GM19438 (cell line): ENCODE measurements around the gene LRRC3C.
"Not testable (repeated sequence)": the region's sequence is repeated elsewhere in the genome, so short reads cannot be mapped to it uniquely, and the experiment has no call there.

Experiments used
- ATAC-seq: cut with Tn5 transposase; IDR thresholded peaks from one replicate; pipeline ENCODE4 v1.9.1; 2021; ENCODE audit warnings: low read depth; ENCODE audit not compliant: unreplicated experiment

Gene LRRC3C

GRCh38 chr17:39946551-39947330, 19.2 kb downstream of the LRRC3C start:
- ATAC-seq = no peak

GRCh38 chr17:39948489-39948828, 20.9 kb downstream of the LRRC3C start:
- ATAC-seq = not testable (repeated sequence)

GRCh38 chr17:39949028-39949427, 21.5 kb downstream of the LRRC3C start:
- ATAC-seq = no peak

GRCh38 chr17:39950871-39951348, 23.4 kb downstream of the LRRC3C start:
- ATAC-seq = no peak

GRCh38 chr17:39951924-39952679, 24.6 kb downstream of the LRRC3C start:
- ATAC-seq = no peak

GRCh38 chr17:39952680-39953470, 25.3 kb downstream of the LRRC3C start:
- peak; percentile 76 for ATAC-seq

- ATAC-seq = no peak
These were observed 25.9 kb downstream of the LRRC3C start for GRCh38 chr17:39953471-39953888.

GRCh38 chr17:39954876-39955275, 27.3 kb downstream of the LRRC3C start:
- no peak for ATAC-seq

- ATAC-seq = no peak
These were observed 28.2 kb downstream of the LRRC3C start for GRCh38 chr17:39955726-39956225.

- no peak for ATAC-seq
These were observed 33.1 kb downstream of the LRRC3C start for GRCh38 chr17:39960524-39961041.

- ATAC-seq = no peak
These were observed 35.2 kb downstream of the LRRC3C start, which contains the start of gene GSDMA for GRCh38 chr17:39962642-39963220. Gene GSDMA, plus strand, starts transcription at chr17:39963004. Its CDS starts 2,684 bp downstream, at chr17:39965688.

- no peak for ATAC-seq
These were observed 36.3 kb downstream of the LRRC3C start for GRCh38 chr17:39963829-39964228.

GRCh38 chr17:39965017-39965699, 37.6 kb downstream of the LRRC3C start:
- ATAC-seq = no peak

- ATAC-seq = no peak
These were observed 39.2 kb downstream of the LRRC3C start for GRCh38 chr17:39966771-39967170.

- no peak for ATAC-seq
These were observed 41.2 kb downstream of the LRRC3C start for GRCh38 chr17:39968761-39969160.

- ATAC-seq = no peak
These were observed 41.8 kb downstream of the LRRC3C start for GRCh38 chr17:39969375-39969774.

- ATAC-seq = no peak
These were observed 42.7 kb downstream of the LRRC3C start for GRCh38 chr17:39970157-39970692.

GRCh38 chr17:39971076-39971603, 43.6 kb downstream of the LRRC3C start:
- no peak for ATAC-seq

- ATAC-seq = no peak
These were observed 44.7 kb downstream of the LRRC3C start for GRCh38 chr17:39972271-39972670.
